T-helper 1 cell treated with Interleukin-12 subunit alpha and Interleukin-12 subunit beta and Interleukin-4 antibody, amounts not matched to agents 30 μg/mL and 1 μg/mL, for 36 hours (primary cell): ENCODE measurements around the gene TYRP1.

Source experiments
- H3K27ac Mint-ChIP-seq: one replicate; pipeline ENCODE4 v1.8.0; 2021; ENCODE audit warnings: mild to moderate bottlenecking, mixed read lengths
- H3K27me3 Mint-ChIP-seq: one replicate; pipeline ENCODE4 v1.8.0; 2021; ENCODE audit warnings: low read depth, mixed read lengths
- H3K36me3 Mint-ChIP-seq: one replicate; pipeline ENCODE4 v1.8.0; 2021; ENCODE audit warnings: low read depth, mixed read lengths
- H3K4me1 Mint-ChIP-seq: one replicate; pipeline ENCODE4 v1.8.0; 2021; ENCODE audit warnings: low read depth, mixed read lengths
- H3K4me3 Mint-ChIP-seq: one replicate; pipeline ENCODE4 v1.8.0; 2021; ENCODE audit warnings: mild to moderate bottlenecking, moderate library complexity, mixed read lengths
- H3K9me3 Mint-ChIP-seq: one replicate; pipeline ENCODE4 v1.8.0; 2021; ENCODE audit warnings: mixed read lengths

Gene TYRP1

GRCh38 chr9:12680341-12680740 is 12.8 kb upstream of the TYRP1 start:
- peaks cover 3% of the 10 kb centered on the region for H3K9me3 Mint-ChIP-seq
- no peaks in the 10 kb centered on the region for H3K36me3 Mint-ChIP-seq

DNA sequence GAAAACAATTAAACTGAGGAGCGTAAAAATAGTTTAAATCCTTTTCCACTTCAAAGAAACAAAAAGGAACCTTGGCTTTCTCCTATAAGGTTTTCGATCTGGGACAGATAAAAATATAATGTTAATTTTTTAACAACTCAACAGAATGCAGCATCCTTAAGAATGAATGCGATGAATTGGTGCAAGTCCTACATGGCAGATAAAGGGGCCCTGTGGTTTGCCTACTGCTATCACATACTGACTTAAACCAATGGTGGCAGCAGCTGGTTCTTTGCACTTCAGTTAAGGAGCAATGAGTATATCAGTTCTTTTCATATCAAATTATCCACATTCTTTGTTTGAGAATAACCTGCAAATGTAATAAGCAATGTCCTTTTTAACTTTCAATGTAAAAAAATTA is 12.4 kb upstream of the TYRP1 start:
- no peaks in the 10 kb centered on the region for H3K36me3 Mint-ChIP-seq

More at GRCh38 chr9:12680341-12680740, 12.8 kb upstream of the TYRP1 start:
- Mint-ChIP-seq H3K4me1 (no peaks in the 10 kb centered on the region), H3K27me3 (no peaks in the 10 kb centered on the region), H3K4me3 (no peak overlapping the region), H3K27ac (no peak overlapping the region)

GRCh38 chr9:12681620-12682019 is 11.6 kb upstream of the TYRP1 start:
- Mint-ChIP-seq H3K27ac (no peak overlapping the region), H3K4me3 (no peak overlapping the region), H3K9me3 (peaks cover 3% of the 10 kb centered on the region), H3K36me3 (no peaks in the 10 kb centered on the region), H3K4me1 (no peaks in the 10 kb centered on the region), H3K27me3 (no peaks in the 10 kb centered on the region)

More for the DNA sequence above, 12.4 kb upstream of the TYRP1 start:
- H3K27ac Mint-ChIP-seq: no peak overlapping the region
- H3K9me3 Mint-ChIP-seq: peaks cover 3% of the 10 kb centered on the region
- H3K4me1 Mint-ChIP-seq: no peaks in the 10 kb centered on the region
- H3K27me3 Mint-ChIP-seq: no peaks in the 10 kb centered on the region
- no peak overlapping the region for H3K4me3 Mint-ChIP-seq

DNA sequence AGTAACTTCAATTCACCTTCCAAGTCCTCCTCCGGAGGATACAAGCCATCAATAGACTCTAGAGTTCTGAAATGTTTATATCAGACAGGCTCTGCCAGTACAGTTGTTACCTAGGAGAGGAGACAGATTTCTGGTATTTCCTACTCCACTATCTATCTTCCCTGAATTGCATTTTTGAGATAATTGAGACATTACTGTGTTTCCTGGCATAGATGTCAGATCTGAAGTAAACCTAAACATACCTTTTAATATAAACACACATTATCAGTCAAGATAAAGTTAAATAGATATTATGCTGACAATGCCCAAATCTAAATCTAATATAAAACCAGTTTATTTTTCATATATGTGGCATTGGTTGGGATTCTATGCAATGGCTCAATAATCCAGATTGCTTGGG is 8.2 kb upstream of the TYRP1 start:
- no peaks in the 10 kb centered on the region for H3K9me3 Mint-ChIP-seq
- no peak overlapping the region for H3K4me3 Mint-ChIP-seq
- no peaks in the 10 kb centered on the region for H3K36me3 Mint-ChIP-seq
- H3K27ac Mint-ChIP-seq: no peak overlapping the region
- no peaks in the 10 kb centered on the region for H3K4me1 Mint-ChIP-seq
- H3K27me3 Mint-ChIP-seq: no peaks in the 10 kb centered on the region

GRCh38 chr9:12689233-12689632 is 4.0 kb upstream of the TYRP1 start:
- Mint-ChIP-seq H3K36me3 (no peaks in the 10 kb centered on the region), H3K4me3 (no peak overlapping the region), H3K27me3 (no peaks in the 10 kb centered on the region), H3K27ac (no peak overlapping the region), H3K4me1 (no peaks in the 10 kb centered on the region), H3K9me3 (no peaks in the 10 kb centered on the region)

DNA sequence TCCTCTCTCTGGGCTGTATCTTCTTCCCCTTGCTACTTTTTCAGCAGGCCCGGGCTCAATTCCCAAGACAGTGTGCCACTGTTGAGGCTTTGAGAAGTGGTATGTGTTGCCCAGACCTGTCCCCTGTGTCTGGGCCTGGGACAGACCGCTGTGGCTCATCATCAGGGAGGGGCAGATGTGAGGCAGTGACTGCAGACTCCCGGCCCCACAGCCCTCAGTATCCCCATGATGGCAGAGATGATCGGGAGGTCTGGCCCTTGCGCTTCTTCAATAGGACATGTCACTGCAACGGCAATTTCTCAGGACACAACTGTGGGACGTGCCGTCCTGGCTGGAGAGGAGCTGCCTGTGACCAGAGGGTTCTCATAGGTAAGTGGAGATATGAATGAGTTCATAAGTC is 828 bp downstream of the TYRP1 start:
- Mint-ChIP-seq H3K4me1 (no peaks in the 10 kb centered on the region), H3K36me3 (no peaks in the 10 kb centered on the region), H3K9me3 (no peaks in the 10 kb centered on the region), H3K27ac (no peak overlapping the region), H3K4me3 (no peak overlapping the region), H3K27me3 (no peaks in the 10 kb centered on the region)

GRCh38 chr9:12695474-12695873 is 2.3 kb downstream of the TYRP1 start:
- H3K9me3 Mint-ChIP-seq: no peaks in the 10 kb centered on the region
- H3K27ac Mint-ChIP-seq: no peak overlapping the region
- H3K27me3 Mint-ChIP-seq: no peaks in the 10 kb centered on the region
- no peak overlapping the region for H3K4me3 Mint-ChIP-seq
- H3K36me3 Mint-ChIP-seq: no peaks in the 10 kb centered on the region
- no peaks in the 10 kb centered on the region for H3K4me1 Mint-ChIP-seq

DNA sequence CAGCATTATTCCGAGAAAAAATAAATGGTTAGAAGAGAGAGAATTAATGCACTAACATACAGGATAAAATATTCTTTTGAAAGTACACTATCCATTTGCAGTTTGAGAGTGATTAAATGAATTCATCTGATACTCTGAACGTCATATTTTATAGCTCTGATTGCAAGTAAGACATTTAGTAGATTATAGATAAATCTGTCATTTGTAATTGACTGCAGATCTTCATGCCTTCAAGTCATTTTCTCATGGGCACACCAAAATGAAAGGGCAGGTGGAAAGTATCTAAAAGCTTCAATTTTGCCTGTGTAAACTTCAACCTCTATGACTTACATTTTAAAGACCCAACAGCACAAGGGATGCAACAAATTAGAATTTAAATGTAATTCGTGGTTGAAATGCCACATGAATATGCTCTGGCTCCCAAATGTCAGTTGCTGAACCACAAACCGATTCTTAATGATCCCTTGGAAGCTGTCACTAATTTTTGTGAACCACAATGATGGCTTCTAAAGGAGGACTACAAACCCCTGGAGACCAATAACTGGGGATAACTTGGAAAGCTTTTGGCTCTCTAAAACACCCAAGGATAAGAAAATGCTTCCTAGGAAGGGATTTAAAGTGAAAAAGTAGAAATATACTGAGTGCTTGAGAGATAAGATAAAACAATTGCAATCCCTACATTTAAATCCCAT is 3.9 kb downstream of the TYRP1 start:
- H3K27me3 Mint-ChIP-seq: no peaks in the 10 kb centered on the region
- no peaks in the 10 kb centered on the region for H3K4me1 Mint-ChIP-seq
- no peaks in the 10 kb centered on the region for H3K36me3 Mint-ChIP-seq
- no peak overlapping the region for H3K27ac Mint-ChIP-seq
- no peak overlapping the region for H3K4me3 Mint-ChIP-seq
- H3K9me3 Mint-ChIP-seq: no peaks in the 10 kb centered on the region

- no peak overlapping the region for H3K27ac Mint-ChIP-seq
- no peaks in the 10 kb centered on the region for H3K27me3 Mint-ChIP-seq
- no peaks in the 10 kb centered on the region for H3K4me1 Mint-ChIP-seq
- no peak overlapping the region for H3K4me3 Mint-ChIP-seq
- H3K36me3 Mint-ChIP-seq: no peaks in the 10 kb centered on the region
- no peaks in the 10 kb centered on the region for H3K9me3 Mint-ChIP-seq
Observed at GRCh38 chr9:12697719-12698118, 4.5 kb downstream of the TYRP1 start.

- Mint-ChIP-seq H3K4me1 (no peaks in the 10 kb centered on the region), H3K36me3 (no peaks in the 10 kb centered on the region)
Observed at GRCh38 chr9:12698266-12698665, 5.1 kb downstream of the TYRP1 start.

GRCh38 chr9:12698986-12699385 is 5.8 kb downstream of the TYRP1 start:
- Mint-ChIP-seq H3K4me3 (no peak overlapping the region), H3K36me3 (no peaks in the 10 kb centered on the region)

More at GRCh38 chr9:12698266-12698665, 5.1 kb downstream of the TYRP1 start:
- Mint-ChIP-seq H3K9me3 (no peaks in the 10 kb centered on the region), H3K4me3 (no peak overlapping the region), H3K27ac (no peak overlapping the region), H3K27me3 (no peaks in the 10 kb centered on the region)

GRCh38 chr9:12699529-12699928 is 6.3 kb downstream of the TYRP1 start:
- Mint-ChIP-seq H3K4me1 (no peaks in the 10 kb centered on the region), H3K4me3 (no peak overlapping the region), H3K27me3 (no peaks in the 10 kb centered on the region), H3K36me3 (no peaks in the 10 kb centered on the region), H3K27ac (no peak overlapping the region), H3K9me3 (no peaks in the 10 kb centered on the region)

More at GRCh38 chr9:12698986-12699385, 5.8 kb downstream of the TYRP1 start:
- H3K27me3 Mint-ChIP-seq: no peaks in the 10 kb centered on the region
- H3K9me3 Mint-ChIP-seq: no peaks in the 10 kb centered on the region
- no peaks in the 10 kb centered on the region for H3K4me1 Mint-ChIP-seq
- H3K27ac Mint-ChIP-seq: no peak overlapping the region

DNA sequence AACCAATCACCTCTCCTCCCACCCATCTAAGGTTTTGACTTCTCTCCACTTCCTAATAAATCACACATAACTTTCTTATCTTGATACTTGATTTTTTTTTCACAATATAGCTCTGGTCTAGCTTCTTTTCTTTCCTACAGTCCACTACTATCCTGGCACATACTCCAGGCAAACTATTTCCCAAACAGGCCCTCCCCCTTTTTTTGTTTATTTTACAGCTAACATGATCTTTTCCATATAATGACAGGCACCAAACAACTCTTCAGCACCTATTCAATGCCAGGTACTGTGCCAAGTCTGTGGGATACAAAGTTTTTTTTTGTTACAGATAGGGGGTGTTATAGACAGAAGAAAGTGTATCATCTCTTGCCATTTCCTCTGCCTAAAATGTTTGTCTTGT is 7.9 kb downstream of the TYRP1 start:
- Mint-ChIP-seq H3K4me1 (no peaks in the 10 kb centered on the region), H3K27ac (no peak overlapping the region), H3K4me3 (no peak overlapping the region), H3K9me3 (no peaks in the 10 kb centered on the region), H3K36me3 (no peaks in the 10 kb centered on the region), H3K27me3 (no peaks in the 10 kb centered on the region)

DNA sequence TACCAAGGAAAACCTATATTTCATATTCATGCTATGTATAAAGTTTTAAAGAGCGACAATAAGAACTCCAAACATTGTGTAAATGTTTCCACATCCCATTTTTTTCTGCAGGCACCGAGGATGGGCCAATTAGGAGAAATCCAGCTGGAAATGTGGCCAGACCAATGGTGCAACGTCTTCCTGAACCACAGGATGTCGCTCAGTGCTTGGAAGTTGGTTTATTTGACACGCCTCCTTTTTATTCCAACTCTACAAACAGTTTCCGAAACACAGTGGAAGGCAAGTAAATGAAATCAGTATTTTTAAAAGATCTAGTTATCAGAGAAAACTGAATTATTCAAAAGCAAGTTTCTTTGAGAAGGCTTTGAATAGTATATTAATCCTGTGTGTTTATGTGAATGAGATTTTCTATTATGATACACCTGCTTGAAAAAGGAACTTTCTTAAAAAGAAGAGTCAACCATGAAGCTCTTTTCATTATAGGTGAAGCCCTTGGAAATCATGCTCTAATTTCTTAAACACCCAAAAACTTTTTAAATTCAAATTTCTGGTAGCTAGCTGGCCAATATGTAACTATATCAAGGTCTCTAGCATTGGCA is 9.1 kb downstream of the TYRP1 start:
- Mint-ChIP-seq H3K27ac (no peak overlapping the region), H3K4me3 (no peak overlapping the region), H3K4me1 (no peaks in the 10 kb centered on the region), H3K27me3 (no peaks in the 10 kb centered on the region), H3K36me3 (no peaks in the 10 kb centered on the region), H3K9me3 (no peaks in the 10 kb centered on the region)

GRCh38 chr9:12703996-12704395 is 10.8 kb downstream of the TYRP1 start:
- no peaks in the 10 kb centered on the region for H3K27me3 Mint-ChIP-seq
- no peak overlapping the region for H3K4me3 Mint-ChIP-seq
- no peaks in the 10 kb centered on the region for H3K9me3 Mint-ChIP-seq
- no peaks in the 10 kb centered on the region for H3K4me1 Mint-ChIP-seq
- H3K36me3 Mint-ChIP-seq: no peaks in the 10 kb centered on the region
- no peak overlapping the region for H3K27ac Mint-ChIP-seq
